GM23338 (cell line): Measurements from ENCODE around the gene AATF.

Source experiments
- CREB1 ChIP-seq: fragments of 250-450 bp; sonication (Bioruptor Pico); IDR thresholded peaks from 2 replicates; pipeline ENCODE4 v1.5.0; 2020; ENCODE audit warnings: low read depth, mild to moderate bottlenecking, moderate library complexity
- CTCF ChIP-seq, 2 experiments: fragments of 200-600 bp in 1 of 2; sonication (generic) in 1 of 2; conservative IDR thresholded peaks; 2 replicates each; pipeline versions ENCODE4 v1.5.1 to v1.6.1; 2016 to 2017; ENCODE audit warnings: antibody characterized with exemption in 2 of 2, low read depth in 2 of 2, mild to moderate bottlenecking in 2 of 2, moderate library complexity in 1 of 2
- EZH2 ChIP-seq: fragments of 200-600 bp; sonication (generic); IDR thresholded peaks from one replicate; pipeline ENCODE4 v1.8.0; 2017; ENCODE audit warnings: antibody characterized with exemption, mild to moderate bottlenecking, low read depth; ENCODE audit not compliant: unreplicated experiment
- EZH2phosphoT487 ChIP-seq: fragments of 200-600 bp; sonication (generic); IDR thresholded peaks from one replicate; pipeline ENCODE4 v1.8.1; 2018; ENCODE audit warnings: antibody characterized with exemption; ENCODE audit not compliant: unreplicated experiment
- JUNB ChIP-seq: IDR thresholded peaks from one replicate; pipeline ENCODE4 v1.6.1; 2016; ENCODE audit warnings: antibody characterized with exemption; ENCODE audit not compliant: unreplicated experiment
- NANOG ChIP-seq: IDR thresholded peaks from 2 replicates; pipeline ENCODE4 v1.6.1; 2016; ENCODE audit warnings: antibody characterized with exemption, borderline replicate concordance
- POLR2AphosphoS5 ChIP-seq: IDR thresholded peaks from 2 replicates; pipeline ENCODE4 v1.6.1; 2016; ENCODE audit warnings: antibody characterized with exemption, low read depth
- REST ChIP-seq: IDR thresholded peaks from one replicate; pipeline ENCODE4 v1.6.1; 2018; ENCODE audit warnings: antibody characterized with exemption; ENCODE audit not compliant: unreplicated experiment
- ZNF114 ChIP-seq: fragments of 250-450 bp; sonication (Bioruptor Pico); IDR thresholded peaks from 2 replicates; pipeline ENCODE4 v1.5.0; 2020; ENCODE audit warnings: mild to moderate bottlenecking, moderate library complexity
- TF ChIP-seq, protein P1 (sequence below): IDR thresholded peaks from 2 replicates; pipeline ENCODE4 v1.6.1; 2016; ENCODE audit warnings: antibody characterized with exemption

DNA sequence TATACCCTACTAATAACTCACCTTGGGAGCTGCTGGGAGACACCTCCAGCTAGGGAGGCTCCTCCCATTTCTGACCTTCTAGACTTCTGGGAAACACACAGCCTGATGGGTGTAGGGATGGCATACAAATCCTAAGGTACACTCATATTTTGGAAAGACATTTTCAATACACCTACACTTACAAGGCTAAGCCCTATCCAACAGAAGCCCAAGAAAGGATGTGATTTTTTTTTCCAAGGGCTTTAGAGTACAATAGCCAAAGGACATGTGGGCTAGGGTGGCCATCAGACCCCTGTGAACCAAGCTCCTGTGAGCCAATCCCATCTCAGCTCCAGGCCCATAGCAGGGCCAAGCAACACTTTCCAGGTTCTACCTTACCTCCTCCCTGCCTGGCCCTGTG lies 143.9 kb downstream of the AATF start:
- TF ChIP-seq EZH2 (no peak), CTCF (conservative IDR thresholded peaks at IDR 0.05; ENCODE audit: low read depth in 2 of 2) (no peak), NANOG (no peak), POLR2AphosphoS5 (no peak), REST (no peak), CREB1 (CRISPR knock-in tag) (no peak), JUNB (no peak), EZH2phosphoT487 (no peak), ZNF114 (CRISPR knock-in tag) (no peak)
- TF ChIP-seq, protein P1, sequence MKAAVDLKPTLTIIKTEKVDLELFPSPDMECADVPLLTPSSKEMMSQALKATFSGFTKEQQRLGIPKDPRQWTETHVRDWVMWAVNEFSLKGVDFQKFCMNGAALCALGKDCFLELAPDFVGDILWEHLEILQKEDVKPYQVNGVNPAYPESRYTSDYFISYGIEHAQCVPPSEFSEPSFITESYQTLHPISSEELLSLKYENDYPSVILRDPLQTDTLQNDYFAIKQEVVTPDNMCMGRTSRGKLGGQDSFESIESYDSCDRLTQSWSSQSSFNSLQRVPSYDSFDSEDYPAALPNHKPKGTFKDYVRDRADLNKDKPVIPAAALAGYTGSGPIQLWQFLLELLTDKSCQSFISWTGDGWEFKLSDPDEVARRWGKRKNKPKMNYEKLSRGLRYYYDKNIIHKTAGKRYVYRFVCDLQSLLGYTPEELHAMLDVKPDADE: no peak
